Measurements from ENCODE around the gene FCN3. TPM values are rescaled to one million over a fixed set of nuclear protein-coding genes. Genes with fewer than 3 reads are reported as not detected.

The FCN3 gene
- total RNA-seq, 2 experiments from 2014 or later, result not detected

- DNase-seq, result no peak
- no peaks in the 10 kb centered on the region for H3K27me3 Mint-ChIP-seq
- peak overlapping the region; percentile 50 for H3K4me3 Mint-ChIP-seq
- no peaks in the 10 kb centered on the region for H3K9me3 Mint-ChIP-seq
- H3K4me1 Mint-ChIP-seq, result peaks cover 25% of the 10 kb centered on the region
- H3K27ac Mint-ChIP-seq, result peak overlapping the region; percentile 84
- H3K36me3 Mint-ChIP-seq, result peaks cover 10% of the 10 kb centered on the region
Measured at GRCh38 chr1:27403931-27404330, 29.3 kb upstream of the FCN3 start.

DNA sequence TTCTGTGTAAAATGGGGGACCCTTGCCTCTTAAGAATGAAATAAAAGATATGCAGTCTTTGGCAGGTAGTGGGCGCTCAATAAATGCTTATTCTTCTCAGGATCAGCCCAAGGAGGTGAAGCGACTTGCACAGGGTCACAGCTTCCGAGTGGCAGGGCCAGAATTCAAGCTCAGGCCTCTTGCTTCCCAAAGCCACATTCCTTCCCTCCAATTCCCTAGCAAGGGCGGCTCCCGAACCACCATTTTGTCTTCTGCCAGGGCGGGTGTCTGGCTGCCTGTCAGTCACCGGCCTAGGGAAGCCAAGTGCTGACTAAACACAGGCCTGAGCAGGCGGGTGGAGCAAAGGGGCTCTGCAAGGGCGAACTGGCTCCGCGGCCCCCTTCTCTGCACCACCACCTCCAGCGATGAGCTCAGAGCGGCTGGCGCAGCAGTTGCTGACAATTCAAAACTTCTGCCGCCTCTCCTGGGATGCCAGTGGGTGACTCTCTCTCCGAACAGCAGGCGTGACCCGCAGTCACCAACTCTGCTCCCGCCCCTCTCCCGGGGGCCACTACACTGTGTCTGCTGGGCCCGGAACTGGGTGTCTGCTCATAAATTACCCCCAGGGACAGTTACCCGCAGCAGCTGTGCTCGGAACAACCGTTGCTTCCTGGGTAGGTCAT, 28.6 kb upstream of the FCN3 start:
- peaks cover 25% of the 10 kb centered on the region for H3K4me1 Mint-ChIP-seq
- no peak overlapping the region for H3K4me3 Mint-ChIP-seq
- no peaks in the 10 kb centered on the region for H3K27me3 Mint-ChIP-seq
- peak; percentile 51 for DNase-seq
- peaks cover 6% of the 10 kb centered on the region for H3K36me3 Mint-ChIP-seq
- H3K27ac Mint-ChIP-seq, result peak overlapping the region; percentile 84
- H3K9me3 Mint-ChIP-seq, result no peaks in the 10 kb centered on the region

- peaks cover 25% of the 10 kb centered on the region for H3K4me1 Mint-ChIP-seq
- no peak for DNase-seq
- H3K27me3 Mint-ChIP-seq, result no peaks in the 10 kb centered on the region
- H3K27ac Mint-ChIP-seq, result no peak overlapping the region
- no peak overlapping the region for H3K4me3 Mint-ChIP-seq
- H3K9me3 Mint-ChIP-seq, result no peaks in the 10 kb centered on the region
- H3K36me3 Mint-ChIP-seq, result peaks cover 5% of the 10 kb centered on the region
Measured at GRCh38 chr1:27402349-27402754, 27.7 kb upstream of the FCN3 start.

DNA sequence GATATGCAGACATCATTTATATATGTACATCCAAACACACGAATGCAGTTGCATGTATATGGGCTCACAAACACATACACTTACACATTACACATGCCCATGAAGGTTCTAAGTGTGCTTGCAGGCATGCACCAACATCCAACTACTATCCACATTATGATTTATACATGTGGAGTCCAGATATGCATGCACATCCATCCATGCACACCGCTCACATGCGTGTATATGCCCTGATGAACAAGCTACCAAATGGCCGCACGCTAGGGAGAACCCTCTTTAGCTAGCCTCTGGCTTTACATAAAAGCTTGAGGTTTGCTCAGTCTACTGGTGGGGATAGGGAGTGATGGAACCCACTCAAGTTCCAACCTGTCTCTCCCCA, 26.3 kb upstream of the FCN3 start:
- DNase-seq, result no peak
- H3K27me3 Mint-ChIP-seq, result no peaks in the 10 kb centered on the region
- peaks cover 1% of the 10 kb centered on the region for H3K36me3 Mint-ChIP-seq
- H3K27ac Mint-ChIP-seq, result no peak overlapping the region
- no peak overlapping the region for H3K4me3 Mint-ChIP-seq
- H3K9me3 Mint-ChIP-seq, result no peaks in the 10 kb centered on the region
- peaks cover 25% of the 10 kb centered on the region for H3K4me1 Mint-ChIP-seq

- Mint-ChIP-seq H3K36me3 (peaks cover 1% of the 10 kb centered on the region), H3K9me3 (no peaks in the 10 kb centered on the region), H3K4me3 (no peak overlapping the region), H3K27ac (no peak overlapping the region), H3K27me3 (no peaks in the 10 kb centered on the region), H3K4me1 (peaks cover 25% of the 10 kb centered on the region)
- no peak for DNase-seq
Measured at GRCh38 chr1:27400082-27400962, 25.7 kb upstream of the FCN3 start.

- Mint-ChIP-seq H3K4me1 (peaks cover 24% of the 10 kb centered on the region), H3K27ac (no peak overlapping the region), H3K4me3 (no peak overlapping the region), H3K9me3 (no peaks in the 10 kb centered on the region), H3K27me3 (no peaks in the 10 kb centered on the region), H3K36me3 (peaks cover 1% of the 10 kb centered on the region)
- DNase-seq, result no peak
Measured at GRCh38 chr1:27399251-27400025, 24.8 kb upstream of the FCN3 start.

DNA sequence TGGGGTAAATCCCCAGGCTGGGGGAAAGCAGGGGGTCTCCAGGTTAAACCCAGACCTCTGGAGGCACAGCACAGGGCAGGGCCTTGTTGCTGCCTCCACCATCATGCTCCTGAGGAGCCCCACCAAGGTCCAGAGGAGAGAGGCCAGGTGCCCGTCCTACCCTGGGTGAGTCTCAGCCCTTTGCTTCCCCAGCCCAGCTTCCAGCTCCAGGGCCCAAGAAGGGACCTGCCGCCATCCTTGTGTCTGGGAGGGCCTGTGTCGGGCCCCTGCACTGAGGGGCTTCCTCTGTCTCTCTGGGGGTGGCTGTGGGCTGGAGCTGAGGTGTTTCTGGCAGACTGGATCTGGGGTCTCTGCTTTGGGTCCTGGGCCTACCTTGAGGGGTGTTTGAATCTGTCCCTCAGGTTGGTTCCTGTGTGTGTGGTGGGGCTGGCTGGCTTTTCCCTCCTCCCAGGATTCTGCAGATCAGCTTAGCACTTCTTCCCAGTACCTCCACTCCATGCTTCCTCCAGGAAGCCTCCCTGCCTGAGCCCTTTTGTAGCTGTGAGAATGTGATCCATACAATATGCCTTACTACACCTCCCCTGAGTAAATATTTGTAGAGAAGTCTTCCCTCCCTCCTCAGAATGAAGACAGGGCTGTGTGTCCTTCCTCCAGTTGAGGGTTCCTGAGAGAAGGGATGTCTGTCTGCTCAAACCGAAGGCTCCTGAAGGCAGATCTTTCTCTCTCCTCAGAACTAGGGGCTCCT, 24.0 kb upstream of the FCN3 start:
- Mint-ChIP-seq H3K4me3 (no peak overlapping the region), H3K9me3 (no peaks in the 10 kb centered on the region), H3K4me1 (peaks cover 16% of the 10 kb centered on the region), H3K27me3 (no peaks in the 10 kb centered on the region), H3K36me3 (no peaks in the 10 kb centered on the region), H3K27ac (no peak overlapping the region)
- no peak for DNase-seq

- DNase-seq, result no peak
- Mint-ChIP-seq H3K27me3 (no peaks in the 10 kb centered on the region), H3K4me1 (peaks cover 8% of the 10 kb centered on the region), H3K36me3 (no peaks in the 10 kb centered on the region), H3K4me3 (no peak overlapping the region), H3K27ac (no peak overlapping the region), H3K9me3 (no peaks in the 10 kb centered on the region)
Measured at GRCh38 chr1:27397749-27398148, 23.1 kb upstream of the FCN3 start.

GRCh38 chr1:27397110-27397509, 22.5 kb upstream of the FCN3 start:
- Mint-ChIP-seq H3K4me1 (peaks cover 4% of the 10 kb centered on the region), H3K27me3 (no peaks in the 10 kb centered on the region), H3K27ac (no peak overlapping the region), H3K9me3 (no peaks in the 10 kb centered on the region), H3K4me3 (no peak overlapping the region), H3K36me3 (no peaks in the 10 kb centered on the region)
- DNase-seq, result no peak

- Mint-ChIP-seq H3K4me3 (no peak overlapping the region), H3K27me3 (no peaks in the 10 kb centered on the region), H3K36me3 (no peaks in the 10 kb centered on the region), H3K27ac (no peak overlapping the region), H3K9me3 (no peaks in the 10 kb centered on the region), H3K4me1 (peaks cover 7% of the 10 kb centered on the region)
- DNase-seq, result peak; percentile 79
Measured at GRCh38 chr1:27395441-27396195, 21.0 kb upstream of the FCN3 start.

- peaks cover 7% of the 10 kb centered on the region for H3K4me1 Mint-ChIP-seq
Measured at GRCh38 chr1:27394925-27395324, 20.3 kb upstream of the FCN3 start.

GRCh38 chr1:27394282-27394658, 19.6 kb upstream of the FCN3 start:
- Mint-ChIP-seq H3K4me1 (peaks cover 7% of the 10 kb centered on the region), H3K9me3 (no peaks in the 10 kb centered on the region), H3K36me3 (no peaks in the 10 kb centered on the region), H3K4me3 (no peak overlapping the region), H3K27ac (no peak overlapping the region), H3K27me3 (no peaks in the 10 kb centered on the region)
- DNase-seq, result no peak

More at GRCh38 chr1:27394925-27395324, 20.3 kb upstream of the FCN3 start:
- Mint-ChIP-seq H3K4me3 (no peak overlapping the region), H3K9me3 (no peaks in the 10 kb centered on the region), H3K36me3 (no peaks in the 10 kb centered on the region), H3K27ac (no peak overlapping the region), H3K27me3 (no peaks in the 10 kb centered on the region)
- no peak for DNase-seq

DNA sequence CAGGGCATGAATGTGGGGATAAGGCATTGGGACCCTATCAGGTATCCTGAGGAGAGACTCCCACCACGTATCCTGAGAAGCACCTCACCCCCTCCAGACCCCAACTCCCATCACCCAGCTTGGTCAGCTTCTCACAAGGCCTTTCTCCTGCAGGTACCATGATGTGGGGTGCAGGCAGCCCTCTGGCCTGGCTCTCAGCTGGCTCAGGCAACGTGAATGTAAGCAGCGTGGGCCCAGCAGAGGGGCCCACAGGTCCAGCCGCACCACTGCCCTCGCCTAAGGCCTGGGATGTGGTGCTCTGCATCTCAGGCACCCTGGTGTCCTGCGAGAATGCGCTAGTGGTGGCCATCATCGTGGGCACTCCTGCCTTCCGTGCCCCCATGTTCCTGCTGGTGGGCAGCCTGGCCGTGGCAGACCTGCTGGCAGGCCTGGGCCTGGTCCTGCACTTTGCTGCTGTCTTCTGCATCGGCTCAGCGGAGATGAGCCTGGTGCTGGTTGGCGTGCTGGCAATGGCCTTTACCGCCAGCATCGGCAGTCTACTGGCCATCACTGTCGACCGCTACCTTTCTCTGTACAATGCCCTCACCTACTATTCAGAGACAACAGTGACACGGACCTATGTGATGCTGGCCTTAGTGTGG, 19.1 kb upstream of the FCN3 start:
- Mint-ChIP-seq H3K27me3 (no peaks in the 10 kb centered on the region), H3K36me3 (no peaks in the 10 kb centered on the region), H3K4me1 (peaks cover 7% of the 10 kb centered on the region), H3K9me3 (no peaks in the 10 kb centered on the region), H3K27ac (no peak overlapping the region), H3K4me3 (peak overlapping the region; percentile 84)
- no peak for DNase-seq

Measured in activated naive CD8-positive, alpha-beta T cell treated with anti-CD3 and anti-CD28 coated beads for 36 hours (primary cell).